Sigmoid colon (tissue), 4 donors: ENCODE measurements around the gene HOXB5.

Experiments used
- EP300 ChIP-seq, 4 donors: sonication (generic); formaldehyde crosslinking; IDR thresholded peaks; one replicate each; pipeline ENCODE4 v1.6.1; 2017; ENCODE audit warnings: antibody characterized with exemption in 4 of 4
- POLR2A ChIP-seq, 2 donors: fragments of 450-650 bp; IDR thresholded peaks; one replicate each; pipeline ENCODE4 v1.6.1; 2016; ENCODE audit warnings: antibody characterized with exemption in 2 of 2, mild to moderate bottlenecking in 2 of 2, moderate library complexity in 2 of 2
- TF ChIP-seq, protein P1 (sequence below), 4 experiments: fragments of 450-650 bp in 3 of 4; fragments of 200-600 bp in 1 of 4; IDR thresholded peaks; one replicate each; pipeline ENCODE4 v1.5.1; 2016 to 2019; ENCODE audit warnings: antibody characterized with exemption in 4 of 4, mild to moderate bottlenecking in 3 of 4, moderate library complexity in 2 of 4

DNA sequence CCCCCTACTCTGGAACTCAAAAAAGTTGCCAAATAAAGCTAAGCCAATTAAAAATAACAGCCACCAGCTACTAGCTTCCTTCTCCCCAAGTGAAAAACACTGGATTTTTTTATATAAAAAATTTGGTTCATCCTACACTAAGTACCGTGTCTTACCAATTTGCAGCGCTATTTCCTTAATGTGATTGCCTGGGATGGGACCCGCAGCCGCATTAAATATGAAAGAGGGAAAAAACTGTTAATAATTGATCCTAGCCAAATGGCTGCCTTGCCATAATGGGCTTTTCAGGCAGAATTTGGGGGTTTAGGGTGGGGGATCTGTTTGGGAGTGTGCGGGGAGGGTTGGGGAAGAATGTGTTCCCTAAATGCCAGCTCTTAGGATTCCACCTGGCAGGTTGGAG, 30.5 kb upstream of the HOXB5 start:
- TF ChIP-seq, protein P1, sequence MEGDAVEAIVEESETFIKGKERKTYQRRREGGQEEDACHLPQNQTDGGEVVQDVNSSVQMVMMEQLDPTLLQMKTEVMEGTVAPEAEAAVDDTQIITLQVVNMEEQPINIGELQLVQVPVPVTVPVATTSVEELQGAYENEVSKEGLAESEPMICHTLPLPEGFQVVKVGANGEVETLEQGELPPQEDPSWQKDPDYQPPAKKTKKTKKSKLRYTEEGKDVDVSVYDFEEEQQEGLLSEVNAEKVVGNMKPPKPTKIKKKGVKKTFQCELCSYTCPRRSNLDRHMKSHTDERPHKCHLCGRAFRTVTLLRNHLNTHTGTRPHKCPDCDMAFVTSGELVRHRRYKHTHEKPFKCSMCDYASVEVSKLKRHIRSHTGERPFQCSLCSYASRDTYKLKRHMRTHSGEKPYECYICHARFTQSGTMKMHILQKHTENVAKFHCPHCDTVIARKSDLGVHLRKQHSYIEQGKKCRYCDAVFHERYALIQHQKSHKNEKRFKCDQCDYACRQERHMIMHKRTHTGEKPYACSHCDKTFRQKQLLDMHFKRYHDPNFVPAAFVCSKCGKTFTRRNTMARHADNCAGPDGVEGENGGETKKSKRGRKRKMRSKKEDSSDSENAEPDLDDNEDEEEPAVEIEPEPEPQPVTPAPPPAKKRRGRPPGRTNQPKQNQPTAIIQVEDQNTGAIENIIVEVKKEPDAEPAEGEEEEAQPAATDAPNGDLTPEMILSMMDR (IDR thresholded peaks at IDR 0.05), result no peak
- TF ChIP-seq POLR2A (IDR thresholded peaks at IDR 0.05) (no peak), EP300 (IDR thresholded peaks at IDR 0.05) (no peak)
